Measurements from ENCODE around the gene SH2D3A.
"Not testable (repeated sequence)": the region's sequence is repeated elsewhere in the genome, so short reads cannot be mapped to it uniquely, and the experiment has no call there.

SH2D3A gene

DNA sequence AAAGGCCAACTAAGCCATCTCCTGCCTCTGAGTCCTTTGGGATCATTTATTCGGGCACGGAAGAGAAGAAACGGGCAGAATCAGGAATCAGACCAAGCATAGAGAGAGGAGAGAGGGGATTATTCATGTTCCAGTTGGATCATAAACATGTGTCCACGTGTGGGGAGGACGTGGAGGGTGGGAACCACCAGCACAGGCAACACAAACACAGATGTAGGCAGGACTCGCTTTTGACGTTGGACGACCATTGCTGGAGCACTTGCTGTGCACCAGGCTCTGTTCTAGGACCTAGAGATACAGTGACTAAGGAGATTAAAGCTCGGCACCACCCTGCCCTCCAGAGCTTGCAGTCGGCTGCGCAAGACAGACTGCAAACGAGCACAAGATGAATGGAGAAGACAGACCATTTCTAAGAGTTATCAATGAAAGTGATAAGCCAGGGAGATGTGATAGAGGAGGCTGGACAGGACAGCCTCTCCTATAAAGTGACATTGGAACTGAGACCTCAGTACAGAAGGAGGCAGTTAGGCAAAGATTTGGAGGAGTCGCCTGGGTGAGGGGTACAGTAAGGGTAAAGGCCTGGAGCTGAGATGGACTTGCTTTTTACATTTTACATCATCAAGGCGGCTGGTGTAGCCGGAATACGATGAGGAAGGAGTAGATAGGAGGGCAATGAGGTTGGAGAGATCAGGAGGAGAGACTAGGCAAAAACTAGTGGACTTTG, 716 bp downstream of the SH2D3A start:
- H3K9me3 ChIP-seq = no peaks in the 10 kb centered on the region
- TF ChIP-seq, protein P1, sequence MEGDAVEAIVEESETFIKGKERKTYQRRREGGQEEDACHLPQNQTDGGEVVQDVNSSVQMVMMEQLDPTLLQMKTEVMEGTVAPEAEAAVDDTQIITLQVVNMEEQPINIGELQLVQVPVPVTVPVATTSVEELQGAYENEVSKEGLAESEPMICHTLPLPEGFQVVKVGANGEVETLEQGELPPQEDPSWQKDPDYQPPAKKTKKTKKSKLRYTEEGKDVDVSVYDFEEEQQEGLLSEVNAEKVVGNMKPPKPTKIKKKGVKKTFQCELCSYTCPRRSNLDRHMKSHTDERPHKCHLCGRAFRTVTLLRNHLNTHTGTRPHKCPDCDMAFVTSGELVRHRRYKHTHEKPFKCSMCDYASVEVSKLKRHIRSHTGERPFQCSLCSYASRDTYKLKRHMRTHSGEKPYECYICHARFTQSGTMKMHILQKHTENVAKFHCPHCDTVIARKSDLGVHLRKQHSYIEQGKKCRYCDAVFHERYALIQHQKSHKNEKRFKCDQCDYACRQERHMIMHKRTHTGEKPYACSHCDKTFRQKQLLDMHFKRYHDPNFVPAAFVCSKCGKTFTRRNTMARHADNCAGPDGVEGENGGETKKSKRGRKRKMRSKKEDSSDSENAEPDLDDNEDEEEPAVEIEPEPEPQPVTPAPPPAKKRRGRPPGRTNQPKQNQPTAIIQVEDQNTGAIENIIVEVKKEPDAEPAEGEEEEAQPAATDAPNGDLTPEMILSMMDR (IDR thresholded peaks at IDR 0.05) = no peak
- no peak overlapping the region for H3K4me3 ChIP-seq
- H3K4me1 ChIP-seq = peaks cover 0 to 23% (median 6%) of the 10 kb centered on the region in 4 donors
- no peak overlapping the region for H3K27ac ChIP-seq
- intact Hi-C loops (cut with DNase I; ENCODE audit: low total_unique reads) = no loop called here
- H3K27me3 ChIP-seq = peaks cover 4 to 47% of the 10 kb centered on the region in 2 donors
- no peaks in the 10 kb centered on the region for H3K36me3 ChIP-seq
- no peak for DNase-seq

DNA sequence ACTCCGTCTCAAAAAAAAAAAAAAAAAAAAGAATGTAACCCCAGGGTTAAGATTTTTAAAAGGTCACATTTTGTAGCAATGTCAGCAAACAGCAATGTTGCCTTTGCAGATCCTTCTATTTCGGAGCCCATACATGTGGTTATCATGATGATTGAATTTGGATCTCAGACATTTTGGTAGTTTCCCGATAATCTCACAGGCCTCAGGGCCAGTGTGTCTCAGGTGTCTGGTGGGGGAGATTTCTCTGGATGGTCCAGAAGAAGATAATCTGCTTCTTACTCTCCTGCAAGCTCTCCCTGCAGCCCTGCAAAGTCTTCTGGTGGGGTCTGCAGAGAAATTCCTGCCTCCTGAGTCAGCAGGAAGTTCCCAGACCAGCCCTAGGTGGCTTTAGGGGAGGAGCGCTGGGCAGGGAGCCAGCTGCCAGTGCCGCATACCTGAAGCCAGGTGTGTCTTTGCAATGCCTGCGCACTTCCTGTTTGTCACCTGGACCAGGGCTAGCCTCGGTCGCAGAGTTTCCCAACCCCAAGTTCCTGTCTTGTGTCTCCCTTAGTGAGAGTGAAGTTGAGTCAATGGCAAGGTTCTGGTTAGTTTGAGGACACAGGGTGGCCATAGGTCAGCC, 1.4 kb downstream of the SH2D3A start:
- TF ChIP-seq, protein P1 (IDR thresholded peaks at IDR 0.05) = no peak
- intact Hi-C loops (cut with DNase I; ENCODE audit: low total_unique reads) = no loop called here
- no peak for DNase-seq
- peaks cover 0 to 5% (median 0%) of the 10 kb centered on the region in 3 donors for H3K36me3 ChIP-seq
- no peaks in the 10 kb centered on the region for H3K9me3 ChIP-seq
- no peak overlapping the region for H3K4me3 ChIP-seq
- H3K27me3 ChIP-seq = peaks cover 4 to 53% of the 10 kb centered on the region in 2 donors
- peaks cover 0 to 23% (median 6%) of the 10 kb centered on the region in 4 donors for H3K4me1 ChIP-seq
- no peak overlapping the region for H3K27ac ChIP-seq

DNA sequence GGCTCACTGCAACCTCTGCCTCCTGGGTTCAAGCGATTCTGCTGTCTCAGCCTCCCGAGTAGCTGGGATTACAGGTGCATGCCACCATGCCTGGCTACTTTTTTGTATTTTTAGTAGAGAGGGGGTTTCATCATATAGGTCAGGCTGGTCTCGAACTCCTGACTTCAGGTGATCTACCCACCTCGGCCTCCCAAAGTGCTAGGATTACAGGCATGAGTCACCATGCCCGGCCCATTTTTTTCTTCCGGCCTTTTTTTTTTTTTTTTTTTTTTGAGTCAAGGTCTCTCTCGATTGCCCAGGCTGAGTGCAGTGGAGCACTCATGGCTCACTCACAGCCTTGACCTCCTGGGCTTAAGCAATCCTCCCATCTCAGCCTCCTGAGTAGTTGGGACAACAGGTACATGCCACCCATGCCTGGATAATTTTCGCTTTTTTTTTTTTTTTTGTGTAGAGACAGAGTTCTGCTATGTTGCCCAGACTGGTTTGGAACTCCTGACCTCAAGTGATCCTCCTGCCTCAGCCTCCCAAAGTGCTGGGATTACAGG, 4.9 kb downstream of the SH2D3A start:
- H3K27ac ChIP-seq; H3K9me3 ChIP-seq; H3K4me3 ChIP-seq; DNase-seq; intact Hi-C loops (cut with DNase I; ENCODE audit: low total_unique reads): not testable (repeated sequence)
- Histone ChIP-seq H3K27me3 (peaks cover under 1 to 39% of the 10 kb centered on the region in 2 donors), H3K36me3 (peaks cover 0 to 15% (median 0%) of the 10 kb centered on the region in 3 donors), H3K4me1 (peaks cover 0 to 17% (median 3%) of the 10 kb centered on the region in 4 donors)

GRCh38 chr19:6761053-6761676, 6.1 kb downstream of the SH2D3A start:
- no peaks in the 10 kb centered on the region for H3K9me3 ChIP-seq
- H3K27me3 ChIP-seq = peaks cover 0 to 28% of the 10 kb centered on the region in 2 donors
- no peak overlapping the region for H3K4me3 ChIP-seq
- peaks cover 0 to 6% (median 0%) of the 10 kb centered on the region in 4 donors for H3K4me1 ChIP-seq
- no peak overlapping the region for H3K27ac ChIP-seq
- peaks cover 0 to 15% (median 0%) of the 10 kb centered on the region in 3 donors for H3K36me3 ChIP-seq
- intact Hi-C loops (cut with DNase I; ENCODE audit: low total_unique reads) = no loop called here
- no peak for DNase-seq
- TF ChIP-seq, protein P1 (IDR thresholded peaks at IDR 0.05) = no peak

DNA sequence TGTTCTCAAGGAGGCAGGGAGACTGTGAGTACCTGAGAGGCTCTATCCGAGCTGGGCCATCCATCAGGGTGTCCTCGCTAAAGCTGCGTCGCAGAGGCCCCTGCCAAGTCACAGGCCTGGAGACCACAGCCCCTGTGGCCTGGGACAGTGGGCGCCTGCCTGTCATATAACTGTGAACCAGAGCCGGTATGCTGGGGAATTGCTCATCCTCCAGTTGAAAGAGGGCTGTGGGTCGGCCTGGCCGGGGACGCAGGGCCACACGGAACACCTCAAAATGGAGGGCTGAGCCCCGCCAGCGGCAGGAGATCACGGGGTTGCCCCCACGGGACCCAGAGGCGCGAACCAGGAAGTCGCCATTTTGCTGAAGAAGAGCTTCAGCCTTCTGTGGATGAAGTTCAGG, 6.6 kb downstream of the SH2D3A start:
- no peak for DNase-seq
- TF ChIP-seq, protein P1 (IDR thresholded peaks at IDR 0.05) = no peak
- H3K4me3 ChIP-seq = no peak overlapping the region
- no peak overlapping the region for H3K27ac ChIP-seq
- peaks cover 0 to 23% of the 10 kb centered on the region in 2 donors for H3K27me3 ChIP-seq
- H3K9me3 ChIP-seq = no peaks in the 10 kb centered on the region
- peaks cover 0 to 3% (median 0%) of the 10 kb centered on the region in 4 donors for H3K4me1 ChIP-seq
- peaks cover 0 to 15% (median 0%) of the 10 kb centered on the region in 3 donors for H3K36me3 ChIP-seq
- intact Hi-C loops (cut with DNase I; ENCODE audit: low total_unique reads) = no loop called here
